KG1 (cell line): ENCODE results near the gene RAB44.

Experiments
- DNase-seq: peaks from one replicate; lab custom pipeline; 2025; lab: John Stamatoyannopoulos, UW

Gene RAB44

DNA sequence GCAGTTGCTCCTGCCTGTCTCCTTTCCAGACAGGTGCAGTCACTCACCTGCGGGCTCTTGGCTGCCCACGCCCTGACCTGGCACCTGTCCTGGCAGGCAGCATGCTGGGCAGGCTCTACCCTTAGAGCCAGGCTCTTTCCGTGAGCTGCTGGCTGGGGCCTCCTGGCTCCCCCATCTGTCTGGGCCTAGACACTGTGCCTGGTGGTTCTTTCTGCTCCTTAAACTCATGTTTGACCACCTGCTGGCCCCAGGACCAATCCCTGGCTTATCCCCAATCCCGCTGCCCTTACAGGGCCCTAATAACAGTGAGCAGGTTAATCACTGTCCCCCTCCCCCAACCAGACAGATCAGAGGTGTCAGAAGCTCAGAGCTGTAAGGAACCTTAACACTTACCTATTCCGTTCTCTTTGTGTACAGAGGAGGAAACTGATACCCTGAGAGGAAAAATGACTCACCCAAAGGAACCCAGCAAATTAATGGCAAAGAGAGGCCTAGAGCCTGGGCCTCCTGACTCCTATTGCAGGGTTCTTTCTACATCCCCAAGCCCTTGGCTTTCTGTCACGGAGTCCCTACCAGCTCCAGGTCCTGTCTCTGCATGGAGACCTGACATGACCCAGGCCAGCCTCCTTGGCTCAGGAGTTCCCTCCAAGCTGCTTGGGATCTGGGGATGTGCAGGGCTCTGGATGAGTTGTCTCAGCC, 54.7 kb downstream of the RAB44 start:
- no peak for DNase-seq

- no peak for DNase-seq
Measured at GRCh38 chr6:36752886-36753506, 55.4 kb downstream of the RAB44 start.

- DNase-seq = no peak
Measured at GRCh38 chr6:36753671-36754405, 56.2 kb downstream of the RAB44 start.

GRCh38 chr6:36754582-36755434, 57.2 kb downstream of the RAB44 start:
- no peak for DNase-seq

DNA sequence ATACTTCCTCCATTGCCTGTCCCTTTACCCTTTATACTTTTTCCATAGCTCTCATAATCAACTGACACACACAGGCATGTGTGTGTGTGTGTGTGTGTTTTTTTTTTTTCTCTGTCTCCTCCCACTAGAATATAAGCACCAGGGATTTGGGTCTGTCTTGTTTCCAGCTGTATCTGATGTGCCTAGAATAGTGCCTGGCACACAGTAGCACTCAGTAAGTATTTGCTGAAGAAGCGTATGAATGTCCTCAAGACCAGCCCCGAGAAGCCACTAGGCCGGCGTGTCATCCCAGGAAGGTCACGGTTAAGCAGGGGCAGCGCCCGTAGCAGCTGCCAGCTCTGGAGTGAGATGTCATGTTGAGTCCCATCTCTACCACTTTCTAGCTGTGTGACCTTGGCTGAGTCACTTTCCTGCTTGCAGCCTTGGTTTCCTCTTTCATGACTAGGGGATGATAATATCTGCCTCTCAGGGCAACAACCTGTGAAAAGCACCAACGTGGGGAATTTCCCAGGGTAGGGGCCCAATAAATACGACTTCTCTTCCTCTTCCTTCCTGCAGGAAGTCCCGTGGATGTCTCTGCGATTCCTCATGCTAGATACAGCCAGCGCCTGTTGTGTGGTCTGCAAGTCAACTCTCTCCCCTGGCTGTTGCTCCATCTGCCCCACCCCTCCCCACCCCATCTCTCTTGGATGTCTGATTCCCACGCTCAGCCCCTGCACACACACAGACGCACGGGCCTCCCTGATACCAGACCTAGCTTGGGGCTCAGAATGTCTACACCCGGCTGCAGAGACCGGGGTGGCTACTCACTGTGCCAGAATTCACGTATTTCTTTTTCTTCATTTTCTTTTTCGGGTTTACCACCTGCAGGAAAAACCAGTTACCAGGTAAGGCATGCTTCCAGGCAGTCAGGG, 58.1 kb downstream of the RAB44 start:
- no peak for DNase-seq

DNA sequence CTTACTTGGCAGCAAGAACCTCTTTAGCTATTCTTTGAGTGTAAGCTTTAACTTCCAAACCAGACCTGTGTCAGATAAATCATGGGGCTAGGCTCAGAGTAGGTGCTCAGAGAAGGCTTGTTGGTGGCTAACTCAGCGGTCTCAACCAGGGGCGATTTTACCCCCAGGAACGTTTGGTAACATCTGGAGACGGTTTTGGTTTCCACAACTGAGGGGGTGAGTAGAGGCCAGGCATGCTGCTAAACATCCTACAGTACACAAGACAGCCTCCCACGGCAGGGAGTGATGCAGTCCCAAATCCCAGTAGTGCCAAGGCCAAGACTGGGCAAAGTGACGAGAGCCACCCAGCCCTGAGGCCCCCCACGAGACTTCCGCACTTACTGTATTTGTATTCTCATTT, 59.2 kb downstream of the RAB44 start:
- DNase-seq = no peak

DNA sequence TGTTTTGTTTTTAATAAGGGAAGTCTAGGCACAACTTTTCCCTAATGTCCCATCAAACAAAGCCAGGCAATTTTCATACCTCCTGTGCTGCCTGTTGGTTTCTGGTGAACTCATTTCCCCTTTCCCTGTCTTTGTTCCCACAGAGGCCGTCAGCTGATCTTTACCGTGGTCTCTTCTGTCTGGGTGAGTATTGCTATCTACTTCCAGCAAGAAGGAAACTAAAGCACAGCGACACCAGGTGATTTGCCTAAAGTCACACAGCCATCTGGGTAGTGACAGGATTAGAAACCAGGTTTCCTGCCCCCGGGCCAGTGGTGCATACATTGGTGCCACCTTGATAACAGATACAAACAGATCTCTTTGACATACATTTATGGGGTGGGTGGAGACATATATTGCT, 59.6 kb downstream of the RAB44 start:
- DNase-seq = no peak

- no peak for DNase-seq
Measured at GRCh38 chr6:36757943-36758508, 60.4 kb downstream of the RAB44 start.

DNA sequence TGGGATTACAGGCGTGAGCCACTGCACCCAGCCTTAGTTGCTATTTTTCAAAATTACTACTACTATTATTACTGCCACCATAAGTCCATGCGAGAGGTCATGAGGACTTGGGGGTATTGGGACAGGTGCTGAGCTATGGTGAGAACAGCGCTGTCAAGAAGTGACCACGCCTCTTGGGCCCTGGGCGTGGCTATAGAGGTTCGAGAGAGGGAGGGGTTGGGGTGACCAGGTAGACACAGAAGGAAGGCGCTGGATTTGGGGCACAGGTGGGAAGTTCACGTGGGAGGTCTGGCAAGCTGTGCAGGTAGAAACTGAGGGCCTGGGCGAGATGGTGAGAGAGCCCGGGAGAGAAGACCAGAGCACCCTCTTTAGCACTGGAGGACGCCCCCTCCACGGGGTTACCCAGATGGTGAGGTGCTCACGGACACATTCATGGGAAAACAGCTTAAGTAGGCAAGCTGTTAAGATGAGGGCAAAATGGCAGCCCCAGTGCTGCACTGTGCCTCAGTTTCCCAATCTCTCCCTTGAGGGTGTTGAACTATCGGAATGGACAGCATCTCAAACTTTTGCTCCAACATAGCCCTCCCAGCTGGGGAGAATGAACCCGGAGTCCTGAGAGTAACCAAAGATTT, 61.0 kb downstream of the RAB44 start:
- no peak for DNase-seq

- no peak for DNase-seq
Measured at GRCh38 chr6:36759148-36759759, 61.6 kb downstream of the RAB44 start.

DNA sequence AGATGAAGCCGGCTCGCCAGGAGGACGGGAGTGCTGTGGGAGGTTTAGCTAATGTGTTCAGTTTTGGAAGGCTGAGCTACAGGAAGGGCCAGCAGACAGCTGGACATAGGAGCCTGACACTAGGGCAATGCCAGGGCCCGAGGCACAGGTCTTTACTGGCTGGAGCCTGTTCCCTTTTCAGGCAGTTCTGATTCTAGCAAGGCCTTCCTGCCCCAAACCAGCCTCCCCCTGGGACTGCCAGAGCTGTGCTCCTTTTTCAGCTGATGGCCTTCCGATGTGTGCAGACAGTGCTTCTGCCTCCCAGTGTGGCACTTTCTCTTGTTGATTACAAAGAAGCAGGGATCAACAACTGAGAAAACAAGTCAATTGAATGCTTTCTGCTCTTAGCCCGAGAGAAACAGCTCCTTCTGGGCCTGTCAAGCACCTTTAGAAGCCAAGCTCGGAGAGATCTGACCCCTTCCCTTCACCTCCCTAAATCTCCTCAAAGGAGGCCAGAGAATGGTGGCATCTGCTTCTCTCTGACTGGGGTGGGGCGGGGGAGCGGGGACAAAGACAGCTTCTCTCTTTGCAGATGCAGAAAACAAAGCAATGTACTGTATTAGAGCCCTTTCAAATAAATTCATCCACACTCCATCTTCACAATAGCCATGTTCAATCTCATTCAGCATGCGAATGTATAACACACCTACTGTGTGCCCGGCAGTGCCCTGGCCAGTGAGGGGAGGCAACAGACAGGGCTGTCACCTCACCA, 63.2 kb downstream of the RAB44 start:
- no peak for DNase-seq

DNA sequence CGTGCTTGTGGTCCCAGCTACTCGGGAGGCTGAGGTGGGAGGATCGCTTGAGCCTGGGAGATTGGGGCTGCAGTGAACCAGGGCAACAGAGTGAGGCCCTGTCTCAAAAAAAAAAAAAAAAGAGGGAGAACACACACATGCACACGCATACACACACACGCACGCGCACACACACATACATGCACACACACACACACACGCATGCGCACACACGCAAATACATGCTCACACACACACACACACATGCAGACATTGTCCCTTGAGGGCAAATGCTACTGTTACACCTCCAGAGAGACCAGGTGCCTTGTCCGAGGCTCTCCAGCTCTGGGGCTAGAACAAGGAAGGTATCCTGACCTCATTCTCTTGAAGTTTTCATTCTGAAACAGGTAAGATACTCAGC, 64.5 kb downstream of the RAB44 start:
- DNase-seq = no peak

- DNase-seq = no peak
Measured at GRCh38 chr6:36765190-36765589, 67.6 kb downstream of the RAB44 start.

- peak; percentile 79 for DNase-seq
Measured at GRCh38 chr6:36765594-36766398, 68.2 kb downstream of the RAB44 start.

DNA sequence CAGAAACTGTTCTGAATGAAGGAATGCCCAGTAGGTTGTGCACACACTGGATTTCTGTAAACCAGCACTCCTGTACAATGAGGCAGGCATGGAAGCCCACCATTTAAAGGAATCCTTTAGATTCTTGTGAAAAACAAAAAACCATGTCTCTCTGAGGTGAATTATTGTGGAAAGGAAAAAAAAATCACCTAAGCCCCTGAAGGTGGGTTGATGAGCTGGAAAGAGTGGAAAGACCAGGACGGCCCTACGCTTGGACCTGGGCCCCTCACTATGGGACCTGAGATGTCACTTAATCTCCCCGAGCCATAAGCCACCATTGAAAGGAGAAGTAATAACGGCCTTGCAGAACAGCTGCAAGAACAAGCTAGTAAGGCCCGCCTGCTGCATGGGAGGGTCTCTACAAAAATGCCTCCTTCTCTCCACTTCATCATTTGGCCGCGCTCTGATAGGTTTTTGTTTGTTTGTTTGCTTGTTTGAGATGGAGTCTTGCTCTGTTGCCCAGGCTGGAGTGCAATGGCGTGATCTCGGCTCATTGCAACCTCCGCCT, 68.8 kb downstream of the RAB44 start:
- DNase-seq = no peak

DNA sequence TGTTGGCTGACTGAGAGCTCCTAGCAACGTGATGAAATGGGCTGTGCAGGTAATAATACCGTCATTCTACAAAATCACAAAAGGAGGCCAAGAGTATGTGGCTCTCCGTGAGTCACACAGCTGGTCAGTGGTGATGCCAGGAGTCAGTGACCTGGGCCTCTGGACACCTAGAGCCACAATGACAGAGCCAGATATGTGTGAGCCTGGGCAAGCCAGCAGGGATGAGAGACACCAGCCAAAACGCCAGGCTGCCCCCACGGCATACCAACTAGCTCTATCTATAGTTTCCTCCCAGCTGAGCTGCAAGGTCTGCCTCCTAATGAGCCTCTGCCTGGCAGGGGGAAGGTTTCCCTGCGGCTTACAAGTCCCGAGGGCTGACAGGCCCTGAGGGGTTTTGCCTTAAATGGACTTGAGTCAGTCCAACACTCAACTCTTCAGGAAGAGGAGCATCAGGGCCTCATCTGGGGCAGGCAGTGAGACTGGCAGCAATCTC, 71.6 kb downstream of the RAB44 start:
- DNase-seq = no peak

- DNase-seq = peak; percentile 26
Measured at GRCh38 chr6:36769676-36770499, 72.3 kb downstream of the RAB44 start.
